Transverse colon (tissue), 4 donors: ENCODE measurements around the gene STK38L.

ENCODE experiments used
- EP300 ChIP-seq: sonication (generic); formaldehyde crosslinking; IDR thresholded peaks from one replicate; pipeline ENCODE4 v1.6.1; 2017; ENCODE audit warnings: antibody characterized with exemption, low read depth
- POLR2A ChIP-seq: fragments of 450-650 bp; IDR thresholded peaks from one replicate; pipeline ENCODE4 v1.6.1; 2016; ENCODE audit warnings: antibody characterized with exemption, mild to moderate bottlenecking, moderate library complexity
- POLR2AphosphoS5 ChIP-seq, 3 donors: sonication (generic); formaldehyde crosslinking; IDR thresholded peaks; one replicate each; pipeline ENCODE4 v1.6.1; 2016; ENCODE audit warnings: antibody characterized with exemption in 3 of 3
- TF ChIP-seq, protein P1 (sequence below), 5 experiments: fragments of 200-600 bp in 3 of 5; fragments of 450-650 bp in 2 of 5; sonication (generic) in 3 of 5; IDR thresholded peaks; 1 replicate in 2 of 5; 2 replicates in 3 of 5; pipeline ENCODE4 v1.5.1; 2016 to 2017; ENCODE audit warnings: antibody characterized with exemption in 5 of 5, inconsistent platforms in 3 of 5, mild to moderate bottlenecking in 2 of 5, moderate library complexity in 1 of 5

DNA sequence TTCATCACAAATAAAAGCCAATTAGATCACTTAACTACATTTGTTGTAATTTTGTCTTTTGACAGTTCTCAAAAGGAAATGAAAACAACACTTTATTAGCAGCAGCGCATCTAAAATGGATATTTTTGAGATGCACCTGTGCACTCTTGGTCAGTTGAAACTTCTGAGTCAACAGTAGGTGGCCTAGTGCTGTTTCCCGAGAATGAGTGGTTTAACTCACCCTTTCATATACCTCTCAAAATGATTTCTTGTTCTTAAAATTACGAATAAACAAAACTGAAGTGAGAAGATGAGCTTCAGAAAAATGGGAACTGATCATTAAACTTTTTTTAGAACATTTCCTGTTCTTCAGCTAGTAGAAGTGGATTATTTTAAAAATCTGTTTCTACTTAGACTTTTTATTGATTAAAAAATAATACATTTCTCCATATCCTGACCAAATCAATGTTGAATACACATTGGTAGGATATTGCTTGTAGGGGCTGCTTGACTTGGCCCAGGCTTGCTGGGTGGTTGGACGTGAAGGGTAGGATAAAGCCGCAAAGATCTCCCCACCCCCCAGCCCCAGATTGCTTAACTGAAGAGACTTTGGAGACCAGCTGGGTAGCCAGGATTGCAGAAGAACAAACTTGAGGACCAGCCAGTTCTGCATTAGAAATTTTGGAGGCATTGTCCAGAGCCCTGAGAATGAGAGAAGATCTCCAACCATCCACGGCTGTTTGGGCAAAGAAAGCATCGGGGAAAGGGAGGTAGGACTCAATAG lies 22.3 kb upstream of the STK38L start:
- no peak for TF ChIP-seq EP300
- TF ChIP-seq, protein P1, sequence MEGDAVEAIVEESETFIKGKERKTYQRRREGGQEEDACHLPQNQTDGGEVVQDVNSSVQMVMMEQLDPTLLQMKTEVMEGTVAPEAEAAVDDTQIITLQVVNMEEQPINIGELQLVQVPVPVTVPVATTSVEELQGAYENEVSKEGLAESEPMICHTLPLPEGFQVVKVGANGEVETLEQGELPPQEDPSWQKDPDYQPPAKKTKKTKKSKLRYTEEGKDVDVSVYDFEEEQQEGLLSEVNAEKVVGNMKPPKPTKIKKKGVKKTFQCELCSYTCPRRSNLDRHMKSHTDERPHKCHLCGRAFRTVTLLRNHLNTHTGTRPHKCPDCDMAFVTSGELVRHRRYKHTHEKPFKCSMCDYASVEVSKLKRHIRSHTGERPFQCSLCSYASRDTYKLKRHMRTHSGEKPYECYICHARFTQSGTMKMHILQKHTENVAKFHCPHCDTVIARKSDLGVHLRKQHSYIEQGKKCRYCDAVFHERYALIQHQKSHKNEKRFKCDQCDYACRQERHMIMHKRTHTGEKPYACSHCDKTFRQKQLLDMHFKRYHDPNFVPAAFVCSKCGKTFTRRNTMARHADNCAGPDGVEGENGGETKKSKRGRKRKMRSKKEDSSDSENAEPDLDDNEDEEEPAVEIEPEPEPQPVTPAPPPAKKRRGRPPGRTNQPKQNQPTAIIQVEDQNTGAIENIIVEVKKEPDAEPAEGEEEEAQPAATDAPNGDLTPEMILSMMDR (IDR thresholded peaks at IDR 0.05), result no peak
- TF ChIP-seq POLR2A, result no peak
- TF ChIP-seq POLR2AphosphoS5 (IDR thresholded peaks at IDR 0.05), result no peak
